GM12873 (cell line): ENCODE measurements around the gene POPDC3.

ENCODE experiments used
- TF ChIP-seq, protein P1 (sequence below): IDR thresholded peaks from 2 replicates; pipeline ENCODE4 v1.5.1; 2012; ENCODE audit warnings: low read depth, mild to moderate bottlenecking, moderate library complexity, low read length, control low read depth; ENCODE audit not compliant: insufficient read depth; ENCODE audit errors: missing control alignments

POPDC3 gene

DNA sequence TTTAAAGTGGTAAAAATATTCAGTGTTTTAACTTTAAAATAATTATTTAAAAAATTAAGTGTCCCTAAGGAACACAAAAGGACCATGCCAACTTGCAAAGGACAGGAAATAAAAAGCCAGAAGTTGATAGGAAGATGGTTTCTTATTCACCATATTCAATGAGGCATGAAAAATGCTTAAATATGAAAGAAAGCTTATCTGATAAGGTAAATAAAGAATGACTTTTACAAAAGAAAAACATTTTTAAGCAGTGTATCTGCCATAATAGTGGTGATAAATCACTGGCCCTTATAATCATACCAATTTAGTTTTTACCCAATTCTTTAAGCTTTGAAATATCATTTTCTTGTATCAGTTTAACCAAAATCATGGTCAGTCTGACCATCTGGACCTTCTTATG lies 33.5 kb upstream of the POPDC3 start:
- TF ChIP-seq, protein P1, sequence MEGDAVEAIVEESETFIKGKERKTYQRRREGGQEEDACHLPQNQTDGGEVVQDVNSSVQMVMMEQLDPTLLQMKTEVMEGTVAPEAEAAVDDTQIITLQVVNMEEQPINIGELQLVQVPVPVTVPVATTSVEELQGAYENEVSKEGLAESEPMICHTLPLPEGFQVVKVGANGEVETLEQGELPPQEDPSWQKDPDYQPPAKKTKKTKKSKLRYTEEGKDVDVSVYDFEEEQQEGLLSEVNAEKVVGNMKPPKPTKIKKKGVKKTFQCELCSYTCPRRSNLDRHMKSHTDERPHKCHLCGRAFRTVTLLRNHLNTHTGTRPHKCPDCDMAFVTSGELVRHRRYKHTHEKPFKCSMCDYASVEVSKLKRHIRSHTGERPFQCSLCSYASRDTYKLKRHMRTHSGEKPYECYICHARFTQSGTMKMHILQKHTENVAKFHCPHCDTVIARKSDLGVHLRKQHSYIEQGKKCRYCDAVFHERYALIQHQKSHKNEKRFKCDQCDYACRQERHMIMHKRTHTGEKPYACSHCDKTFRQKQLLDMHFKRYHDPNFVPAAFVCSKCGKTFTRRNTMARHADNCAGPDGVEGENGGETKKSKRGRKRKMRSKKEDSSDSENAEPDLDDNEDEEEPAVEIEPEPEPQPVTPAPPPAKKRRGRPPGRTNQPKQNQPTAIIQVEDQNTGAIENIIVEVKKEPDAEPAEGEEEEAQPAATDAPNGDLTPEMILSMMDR, result no peak

DNA sequence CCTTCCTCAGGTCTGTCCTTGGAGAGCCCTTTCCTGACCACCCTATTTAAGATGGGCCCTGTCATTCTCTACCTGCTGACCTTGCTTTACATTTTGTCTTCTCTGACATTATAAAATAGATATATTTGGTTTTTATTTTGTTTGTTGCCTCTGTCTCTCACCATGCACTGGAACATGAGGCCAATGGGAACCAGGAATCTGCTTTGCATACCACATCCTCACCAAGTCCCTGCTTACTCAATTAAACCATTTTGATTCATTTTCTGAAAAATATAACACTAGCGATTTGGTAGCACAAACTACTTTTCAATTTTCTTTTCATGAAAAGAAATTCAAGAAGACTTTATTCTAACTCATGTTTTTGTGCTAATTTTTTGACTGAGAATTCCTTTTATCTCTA lies 32.8 kb upstream of the POPDC3 start:
- TF ChIP-seq, protein P1, result no peak

DNA sequence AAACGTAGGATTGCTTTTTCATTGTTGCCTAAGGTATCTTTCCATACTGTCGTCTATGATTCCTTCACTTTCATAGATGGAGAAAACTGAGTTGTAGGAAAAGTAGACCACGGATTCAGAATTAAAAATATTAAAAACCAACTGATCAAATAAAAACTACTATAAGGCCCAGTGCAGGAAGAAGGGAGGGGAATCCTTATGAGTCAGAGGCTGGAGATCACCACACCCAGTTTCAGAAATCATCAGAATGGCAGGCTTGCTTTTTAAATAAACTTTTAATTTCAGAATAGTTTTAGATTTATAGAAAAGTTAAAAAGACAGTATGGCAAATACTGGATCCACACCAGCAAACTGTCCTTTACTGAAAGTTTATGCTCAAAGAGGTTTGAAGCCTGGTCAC lies 32.0 kb upstream of the POPDC3 start:
- TF ChIP-seq, protein P1, result no peak

DNA sequence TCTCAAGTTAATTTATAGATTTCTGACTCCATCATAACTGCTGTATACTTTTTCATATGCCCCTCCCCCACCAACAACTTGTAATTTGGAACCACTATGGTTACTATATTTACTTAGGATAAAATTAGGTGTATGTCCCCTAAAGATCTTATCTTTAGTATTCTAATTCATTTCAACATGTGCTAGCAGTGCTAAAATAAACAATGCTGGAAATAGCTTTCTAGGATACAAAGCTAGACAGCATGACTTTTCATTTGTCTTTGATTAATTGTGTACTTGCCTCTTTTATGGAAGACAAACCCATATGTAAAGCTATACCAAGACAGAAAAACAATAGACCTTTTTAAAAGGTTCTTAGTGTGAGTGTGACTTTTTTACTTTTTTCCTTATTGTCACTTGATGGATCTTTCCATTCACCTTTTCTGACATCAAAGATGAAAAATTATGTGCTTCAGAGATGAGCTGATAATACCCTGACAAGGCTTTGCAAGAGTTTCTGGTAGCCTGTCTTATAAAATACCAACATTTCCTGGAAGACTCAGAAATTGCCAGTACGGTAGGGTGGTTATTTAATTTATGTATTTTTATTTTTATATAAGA lies 31.2 kb upstream of the POPDC3 start:
- TF ChIP-seq, protein P1, result no peak

DNA sequence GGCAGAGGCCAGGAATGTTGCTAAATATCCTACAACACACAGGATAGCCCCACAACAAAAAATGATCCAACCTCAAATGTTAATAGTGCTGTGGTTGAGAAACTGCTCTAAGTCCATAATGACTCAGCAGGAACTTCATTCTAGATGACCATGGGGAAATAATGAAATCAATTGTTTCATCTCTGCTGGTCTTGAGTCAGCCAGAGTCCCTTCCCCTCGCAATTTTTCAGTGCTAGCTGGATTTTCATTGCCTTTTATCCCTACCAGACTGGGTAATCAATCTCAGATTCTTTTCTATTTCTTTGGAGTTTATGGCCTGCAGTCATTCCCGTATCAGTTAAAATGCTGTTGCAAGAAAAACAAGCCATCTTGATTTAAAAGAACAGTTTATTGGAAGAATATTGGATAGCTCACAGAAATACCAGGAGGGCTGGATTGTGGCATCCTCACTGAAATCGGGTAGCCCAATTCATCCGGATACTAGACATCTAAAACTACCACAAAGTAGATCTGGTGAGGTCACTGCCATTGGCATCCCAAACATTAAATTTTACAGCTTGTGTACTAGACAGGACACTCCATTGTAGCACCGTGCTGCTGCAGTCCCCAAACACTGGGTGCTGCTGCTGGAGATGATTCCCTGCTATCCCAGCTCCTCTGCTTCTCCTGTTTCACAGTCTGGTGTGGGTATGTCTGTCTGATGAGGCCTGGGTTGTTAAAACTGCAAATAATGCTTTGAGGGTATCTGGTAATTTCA lies 30.3 kb upstream of the POPDC3 start:
- TF ChIP-seq, protein P1, result no peak

DNA sequence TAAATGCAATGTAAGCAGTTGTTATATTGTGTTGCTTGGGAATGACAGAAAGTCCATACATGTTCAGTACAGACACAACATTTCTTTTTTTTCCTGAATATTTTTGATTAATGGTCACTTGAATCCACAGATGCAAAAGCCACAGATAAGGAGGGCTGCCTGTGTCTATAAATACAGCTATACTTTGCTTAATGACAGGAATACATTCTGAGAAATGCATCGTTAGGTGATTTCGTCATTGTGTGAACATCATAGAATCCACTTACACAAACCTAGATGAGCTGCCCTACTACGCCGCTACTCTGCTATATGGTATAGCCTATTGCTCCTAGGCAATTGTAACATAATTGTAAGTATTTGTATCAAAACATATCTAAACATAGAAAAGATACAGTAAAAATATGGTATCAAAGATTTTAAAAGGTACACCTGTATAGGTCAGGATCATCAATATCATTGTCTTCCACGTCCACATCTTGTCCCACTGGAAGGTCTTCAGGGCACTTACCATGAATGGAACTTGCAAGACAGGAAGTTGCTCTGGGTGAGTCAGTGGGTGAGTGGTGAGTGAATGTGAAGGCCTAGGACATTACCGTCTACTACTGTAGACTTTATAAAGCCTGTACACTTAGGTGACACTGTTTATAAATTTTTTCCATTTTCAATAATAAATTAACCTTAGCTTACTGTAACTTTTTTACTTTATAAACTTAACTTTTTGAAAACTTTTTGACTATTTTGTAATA lies 27.9 kb upstream of the POPDC3 start:
- TF ChIP-seq, protein P1, result no peak

DNA sequence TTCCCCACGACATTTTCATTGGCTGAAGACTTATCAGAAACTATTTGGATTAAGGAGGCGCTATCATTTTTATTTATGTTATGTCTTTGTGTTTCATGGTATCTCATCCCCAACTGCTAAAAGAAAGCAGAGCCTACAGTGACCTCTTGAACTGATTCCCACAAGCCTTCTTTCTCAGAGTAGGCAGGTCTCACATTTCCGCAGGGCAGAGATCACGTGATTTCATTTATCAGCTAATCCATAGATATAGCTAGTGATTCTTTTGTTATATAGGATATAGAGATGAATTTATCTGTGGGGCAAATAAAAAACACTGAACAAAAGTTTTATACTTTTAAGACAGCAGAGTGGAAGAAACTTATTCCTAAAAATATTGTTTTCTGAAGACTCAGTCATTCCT lies 25.0 kb upstream of the POPDC3 start:
- TF ChIP-seq, protein P1, result no peak
